Erythroblast (primary cell): Measurements from ENCODE around the gene RASA3.
"Not testable (repeated sequence)": the region's sequence is repeated elsewhere in the genome, so short reads cannot be mapped to it uniquely, and the experiment has no call there.

Experiments
- DNase-seq, 2 experiments: peaks; one replicate each; lab custom pipeline; 2025; lab: John Stamatoyannopoulos, UW
- GATA1 ChIP-seq: IDR thresholded peaks from 2 replicates; pipeline ENCODE4 v1.6.1; 2011; ENCODE audit warnings: low read depth, mild to moderate bottlenecking, control low read depth, low read length, moderate library complexity
- POLR2A ChIP-seq: IDR thresholded peaks from 2 replicates; pipeline ENCODE4 v1.6.1; 2011; ENCODE audit warnings: mild to moderate bottlenecking, low read length

RASA3 gene

DNA sequence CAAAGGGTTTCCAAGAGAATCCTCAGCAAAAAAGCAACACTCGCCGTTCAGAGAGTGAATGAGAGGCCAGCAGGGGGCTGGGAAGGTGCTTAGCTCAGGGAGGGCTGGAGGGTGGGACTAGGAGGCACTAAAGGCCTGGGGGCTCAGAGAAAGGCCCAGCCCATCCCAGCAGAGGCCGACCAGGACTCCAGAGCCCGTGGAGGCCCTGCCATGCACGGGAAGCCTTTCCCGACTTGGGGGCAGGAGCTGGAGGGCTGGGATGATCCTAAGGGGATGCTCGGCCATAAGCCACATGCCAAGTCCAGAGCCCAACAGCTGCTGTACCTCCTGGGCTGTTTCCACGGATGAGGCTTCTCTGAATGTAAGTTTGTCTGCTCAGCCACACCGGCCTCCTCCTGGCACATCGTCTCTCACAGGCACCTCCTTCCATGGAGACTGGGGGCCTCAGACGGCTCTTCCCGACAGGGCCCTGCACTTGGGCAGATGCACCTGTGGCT, 19.5 kb downstream of the RASA3 start:
- DNase-seq: no peak
- no peak for TF ChIP-seq GATA1
- TF ChIP-seq POLR2A: no peak

DNA sequence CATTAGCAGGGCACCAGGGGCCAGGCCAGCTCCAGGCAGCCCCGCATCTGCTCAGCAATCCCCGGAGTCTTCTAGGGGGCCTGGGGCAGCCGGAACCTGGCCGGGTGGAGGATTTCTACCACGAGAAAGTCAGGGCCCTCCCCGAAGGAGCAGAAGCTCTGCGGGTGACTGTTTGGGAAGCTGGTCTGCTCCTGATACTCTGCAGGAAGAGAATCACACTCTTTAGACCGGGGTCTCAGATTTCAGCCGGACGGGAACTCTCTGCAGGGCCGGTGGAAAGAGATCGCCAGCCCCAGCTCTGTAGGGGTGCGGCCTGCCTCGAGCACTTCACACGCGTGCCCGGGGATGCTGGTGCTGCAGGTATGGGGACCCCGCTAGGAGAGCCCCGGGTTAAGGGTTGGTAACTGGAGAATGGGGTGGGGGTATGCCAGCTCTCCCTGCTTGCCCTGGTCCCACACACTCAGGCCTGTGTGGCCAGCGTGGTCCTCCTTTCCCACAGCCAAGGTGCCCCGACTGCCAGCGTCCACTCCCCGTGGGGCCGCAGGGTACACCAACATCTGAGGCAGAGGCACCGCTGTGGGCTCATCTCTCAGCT, 20.1 kb downstream of the RASA3 start:
- TF ChIP-seq GATA1: no peak
- TF ChIP-seq POLR2A: no peak
- DNase-seq: no peak

DNA sequence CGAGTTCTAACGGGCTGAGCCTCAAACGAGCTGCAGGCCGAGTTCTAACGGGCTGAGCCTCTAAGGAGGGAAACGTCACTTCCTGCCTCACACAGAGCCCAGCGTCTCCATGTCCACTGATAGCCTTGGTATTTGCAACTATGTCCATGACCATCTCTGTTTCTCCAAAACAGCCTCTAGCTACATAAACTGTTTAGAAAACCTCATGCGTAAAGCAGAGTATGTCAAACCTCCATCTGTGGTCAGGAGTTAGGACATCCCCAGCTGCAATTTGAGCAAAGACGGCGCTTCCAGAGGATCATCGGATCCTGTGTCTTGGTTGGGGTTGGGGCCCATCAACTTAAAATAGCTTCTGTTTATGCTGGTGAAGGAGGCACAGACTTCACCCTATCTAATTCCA, 20.8 kb downstream of the RASA3 start:
- TF ChIP-seq POLR2A (no peak), GATA1 (no peak)
- no peak for DNase-seq

DNA sequence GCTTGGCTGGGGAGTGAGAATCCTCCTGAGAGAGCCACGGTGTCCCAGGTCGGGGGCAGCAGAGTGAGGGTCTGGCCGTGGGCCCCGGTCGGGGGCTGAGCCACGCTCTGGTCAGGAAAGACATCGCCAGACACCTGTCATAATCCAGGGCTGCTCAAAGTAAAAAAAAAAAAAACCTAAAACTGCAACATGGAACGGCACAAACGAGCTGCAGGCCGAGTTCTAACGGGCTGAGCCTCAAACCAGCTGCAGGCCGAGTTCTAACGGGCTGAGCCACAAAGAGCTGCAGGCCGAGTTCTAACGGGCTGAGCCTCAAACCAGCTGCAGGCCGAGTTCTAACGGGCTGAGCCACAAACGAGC, 21.6 kb downstream of the RASA3 start:
- DNase-seq: not testable (repeated sequence)

- DNase-seq: peak; percentile 25 to 34
- TF ChIP-seq POLR2A (no peak), GATA1 (no peak)
Observed at GRCh38 chr13:114110091-114110829, 22.2 kb downstream of the RASA3 start.

GRCh38 chr13:114109641-114110041, 22.8 kb downstream of the RASA3 start:
- no peak for DNase-seq
- no peak for TF ChIP-seq POLR2A
- TF ChIP-seq GATA1: no peak

- TF ChIP-seq POLR2A: no peak
Observed at GRCh38 chr13:114108894-114109293, 23.5 kb downstream of the RASA3 start.

GRCh38 chr13:114108141-114108761, 24.2 kb downstream of the RASA3 start:
- DNase-seq: no peak
- TF ChIP-seq POLR2A (no peak), GATA1 (no peak)

More at GRCh38 chr13:114108894-114109293, 23.5 kb downstream of the RASA3 start:
- no peak for DNase-seq

DNA sequence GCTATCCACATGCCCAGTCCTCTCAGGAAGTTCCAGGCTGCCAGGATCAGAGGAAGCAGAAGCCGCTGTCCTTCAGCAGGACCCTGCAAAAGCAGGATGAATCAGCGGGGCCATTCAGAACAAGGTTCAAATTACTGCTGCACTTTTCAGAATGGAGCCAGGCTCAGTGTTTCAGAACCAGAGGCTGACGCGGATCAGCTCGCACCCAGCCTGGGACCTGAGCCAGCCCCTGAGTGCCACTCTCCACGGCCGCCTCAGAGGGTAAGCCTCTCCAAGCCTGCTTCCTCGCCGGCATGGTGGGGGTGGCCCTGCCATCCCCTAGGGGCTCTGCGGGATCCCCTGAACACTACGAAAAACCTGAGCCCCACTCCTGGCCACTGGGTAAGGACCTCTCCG, 24.7 kb downstream of the RASA3 start:
- DNase-seq: no peak

GRCh38 chr13:114106991-114107685, 25.3 kb downstream of the RASA3 start:
- no peak for DNase-seq
- TF ChIP-seq GATA1 (no peak), POLR2A (no peak)

More for the DNA sequence above, 24.7 kb downstream of the RASA3 start:
- TF ChIP-seq POLR2A (no peak), GATA1 (no peak)

- no peak for TF ChIP-seq POLR2A
- TF ChIP-seq GATA1: no peak
Observed at GRCh38 chr13:114106526-114106925, 25.9 kb downstream of the RASA3 start.

DNA sequence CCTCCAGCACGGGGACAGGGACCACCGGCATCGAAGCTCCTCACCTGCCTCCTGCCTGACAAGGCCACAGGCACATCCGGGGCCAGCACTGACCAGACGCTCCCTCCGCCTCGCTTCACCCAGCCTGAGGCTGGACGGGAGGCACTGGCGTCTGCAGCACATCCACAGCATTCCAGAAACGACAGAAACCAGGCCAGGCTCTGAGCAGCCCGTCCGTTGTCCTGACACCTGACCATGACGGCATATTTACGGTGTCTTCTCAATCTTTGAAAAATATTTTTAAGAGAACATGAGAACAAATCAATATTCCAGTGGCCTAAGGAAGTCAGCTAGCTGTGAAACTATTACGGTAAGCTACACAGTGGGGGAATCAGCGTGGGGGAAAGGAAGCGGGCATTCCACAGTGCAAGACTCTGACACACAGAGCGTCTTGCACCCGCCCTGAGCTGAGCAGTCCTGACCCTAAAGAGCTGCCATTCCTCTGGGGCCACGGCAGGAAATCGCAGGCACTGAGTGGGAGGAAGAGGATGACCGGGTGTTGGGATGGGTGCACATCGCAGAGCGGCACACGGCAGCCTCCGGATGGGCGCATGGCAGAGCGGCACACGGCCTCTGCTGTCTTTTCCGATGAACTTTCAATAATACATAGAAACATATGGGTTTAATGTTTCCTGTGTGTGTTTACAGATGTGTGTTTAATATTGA, 26.8 kb downstream of the RASA3 start:
- no peak for DNase-seq
- TF ChIP-seq POLR2A: no peak
- no peak for TF ChIP-seq GATA1

More at GRCh38 chr13:114106526-114106925, 25.9 kb downstream of the RASA3 start:
- DNase-seq: no peak

GRCh38 chr13:114104655-114105520, 27.5 kb downstream of the RASA3 start:
- no peak for DNase-seq
- TF ChIP-seq GATA1 (no peak), POLR2A (no peak)
